Esophagus mucosa (tissue), 1 donor: ENCODE data around the gene GCNA. TPM values are rescaled to one million over a fixed set of nuclear protein-coding genes. Genes with fewer than 3 reads are reported as not detected.
"Not testable (repeated sequence)": the region's sequence is repeated elsewhere in the genome, so short reads cannot be mapped to it uniquely, and the experiment has no call there.

Experiments
- ATAC-seq: fragments of 200-7000 bp; cut with Tn5 transposase; one replicate; pipeline ENCODE4 v1.9.1; 2020
- total RNA-seq: library from RNA; stranded (reverse); gene quantifications from one replicate; pipeline ENCODE4 v1.2.4, GENCODE V29; 2023
- donor health status: DM: yes; HTN: yes; CAD: no.

The GCNA gene
- total RNA-seq, 1 donor from 2014 or later, result 0.68 TPM

GRCh38 chrX:71644406-71644805, 66.2 kb downstream of the GCNA start:
- not testable (repeated sequence) for ATAC-seq

GRCh38 chrX:71650333-71650969, 72.2 kb downstream of the GCNA start:
- ATAC-seq, result peak; percentile 55

- ATAC-seq, result peak; percentile 65
These were observed 74.2 kb downstream of the GCNA start for GRCh38 chrX:71652405-71652804.

- ATAC-seq, result no peak
These were observed 75.1 kb downstream of the GCNA start for GRCh38 chrX:71653344-71653743.

GRCh38 chrX:71657267-71657666, 79.0 kb downstream of the GCNA start:
- ATAC-seq, result no peak

GRCh38 chrX:71659342-71659741, 81.1 kb downstream of the GCNA start:
- no peak for ATAC-seq

GRCh38 chrX:71659959-71660358, 81.7 kb downstream of the GCNA start:
- ATAC-seq, result no peak

GRCh38 chrX:71660562-71661416, 82.6 kb downstream of the GCNA start:
- peak; percentile 62 for ATAC-seq

- ATAC-seq, result no peak
These were observed 83.7 kb downstream of the GCNA start for GRCh38 chrX:71661919-71662318.

GRCh38 chrX:71662654-71663053, 84.4 kb downstream of the GCNA start:
- not testable (repeated sequence) for ATAC-seq

Other genes with a start within 250 kb of the GCNA start
- 16.7 TPM for gene TAF1, start 212.1 kb upstream of the GCNA start, total RNA-seq
- gene OGT, start 45.3 kb upstream of the GCNA start, total RNA-seq, result 61.7 TPM
- not detected for gene CXCR3, start 40.1 kb downstream of the GCNA start, total RNA-seq
- gene CXorf49, start 139.8 kb downstream of the GCNA start, total RNA-seq, result 0.40 TPM
- gene CXorf49B, start 184.9 kb downstream of the GCNA start, total RNA-seq, result 0.40 TPM